GM21526 (cell line): ENCODE data around the gene TBL1X.
"Not testable (repeated sequence)": the region's sequence is repeated elsewhere in the genome, so short reads cannot be mapped to it uniquely, and the experiment has no call there.

Experiments used
- ATAC-seq: cut with Tn5 transposase; IDR thresholded peaks from one replicate; pipeline ENCODE4 v1.9.1; 2021; ENCODE audit warnings: moderate library complexity; ENCODE audit not compliant: unreplicated experiment, low FRiP score

The TBL1X gene

GRCh38 chrX:9458516-9459078 is 6.3 kb upstream of the TBL1X start:
- no peak for ATAC-seq

- no peak for ATAC-seq
These were observed 5.6 kb upstream of the TBL1X start for GRCh38 chrX:9459186-9459748.

- ATAC-seq: no peak
These were observed 3.8 kb upstream of the TBL1X start for GRCh38 chrX:9461087-9461486.

GRCh38 chrX:9462456-9462855 is 2.4 kb upstream of the TBL1X start:
- peak; percentile 4 for ATAC-seq

GRCh38 chrX:9465380-9466123 is 694 bp downstream of the TBL1X start:
- peak; percentile 21 for ATAC-seq

GRCh38 chrX:9466124-9466495 is 1.3 kb downstream of the TBL1X start:
- no peak for ATAC-seq

- no peak for ATAC-seq
These were observed 1.9 kb downstream of the TBL1X start for GRCh38 chrX:9466736-9467135.

GRCh38 chrX:9467146-9467545 is 2.3 kb downstream of the TBL1X start:
- no peak for ATAC-seq

GRCh38 chrX:9467751-9468150 is 2.9 kb downstream of the TBL1X start:
- no peak for ATAC-seq

GRCh38 chrX:9471571-9471985 is 6.7 kb downstream of the TBL1X start:
- ATAC-seq: no peak

- ATAC-seq: no peak
These were observed 8.8 kb downstream of the TBL1X start for GRCh38 chrX:9473708-9474107.

GRCh38 chrX:9475417-9475816 is 10.6 kb downstream of the TBL1X start:
- ATAC-seq: not testable (repeated sequence)

GRCh38 chrX:9475984-9476383 is 11.1 kb downstream of the TBL1X start:
- ATAC-seq: no peak

GRCh38 chrX:9476810-9477575 is 12.1 kb downstream of the TBL1X start:
- no peak for ATAC-seq

GRCh38 chrX:9482408-9482807 is 17.6 kb downstream of the TBL1X start:
- no peak for ATAC-seq

GRCh38 chrX:9482837-9483236 is 18.0 kb downstream of the TBL1X start:
- ATAC-seq: no peak

- no peak for ATAC-seq
These were observed 18.5 kb downstream of the TBL1X start for GRCh38 chrX:9483376-9483775.

GRCh38 chrX:9486786-9487387 is 22.0 kb downstream of the TBL1X start:
- no peak for ATAC-seq

GRCh38 chrX:9488586-9488985 is 23.7 kb downstream of the TBL1X start:
- no peak for ATAC-seq

- ATAC-seq: no peak
These were observed 24.4 kb downstream of the TBL1X start for GRCh38 chrX:9489234-9489633.

GRCh38 chrX:9492901-9493300 is 28.0 kb downstream of the TBL1X start:
- no peak for ATAC-seq
